CD14-positive monocyte (primary cell): ENCODE measurements around the gene PTPRN2. TPM values are rescaled to one million over a fixed set of nuclear protein-coding genes. Genes with fewer than 3 reads are reported as not detected.

ENCODE experiments used
- DNase-seq, 3 donors: peaks; one replicate each; pipeline ENCODE4 v3.0.0-alpha.2; 2011 to 2022
- H2AFZ ChIP-seq: 2 replicates; pipeline ENCODE4 v1.6.0; 2012; ENCODE audit warnings: mild to moderate bottlenecking, low read depth, low read length, inconsistent platforms; ENCODE audit not compliant: insufficient read depth, poor library complexity, severe bottlenecking
- H3K27ac ChIP-seq, 2 donors: 1 replicate in 1 of 2; 2 replicates in 1 of 2; pipeline ENCODE4 v1.5.1; 2012 to 2013; ENCODE audit warnings: low read length in 2 of 2, control low read depth in 1 of 2, inconsistent platforms in 1 of 2, low read depth in 1 of 2, mild to moderate bottlenecking in 1 of 2
- H3K27me3 ChIP-seq, 2 donors: one replicate each; pipeline versions ENCODE4 v1.6.0 to v1.6.1; 2011 to 2013; ENCODE audit warnings: low read length in 2 of 2; ENCODE audit not compliant: control insufficient read depth in 2 of 2, insufficient read depth in 2 of 2
- H3K36me3 ChIP-seq, 2 donors: replicated peaks in 1 of 2; 1 replicate in 1 of 2; 2 replicates in 1 of 2; pipeline versions ENCODE4 v1.5.1 to v1.6.1; 2012 to 2013; ENCODE audit warnings: low read length in 2 of 2, control low read depth in 1 of 2, inconsistent platforms in 1 of 2, mild to moderate bottlenecking in 1 of 2; ENCODE audit not compliant: insufficient read depth in 2 of 2, control insufficient read depth in 1 of 2
- H3K4me1 ChIP-seq, 2 donors: 1 replicate in 1 of 2; 2 replicates in 1 of 2; pipeline versions ENCODE4 v1.5.1 to v1.6.1; 2012 to 2013; ENCODE audit warnings: low read length in 2 of 2, control low read depth in 1 of 2, inconsistent platforms in 1 of 2, mild to moderate bottlenecking in 1 of 2, moderate library complexity in 1 of 2; ENCODE audit not compliant: insufficient read depth in 2 of 2, control insufficient read depth in 1 of 2
- H3K4me2 ChIP-seq: replicated peaks from 2 replicates; pipeline ENCODE3; 2012; ENCODE audit warnings: low read length, moderate library complexity, mild to moderate bottlenecking; ENCODE audit not compliant: poor library complexity, severe bottlenecking; ENCODE audit errors: extremely low read depth
- H3K4me3 ChIP-seq, 3 experiments: fragments of 200-600 bp in 1 of 3; sonication (generic) in 1 of 3; replicated peaks in 1 of 3; 1 replicate in 2 of 3; 2 replicates in 1 of 3; pipeline ENCODE4 v1.5.1; 2011 to 2013; ENCODE audit warnings: low read length in 3 of 3, mild to moderate bottlenecking in 3 of 3, control low read depth in 2 of 3, low read depth in 2 of 3, inconsistent platforms in 1 of 3, moderate library complexity in 1 of 3
- H3K79me2 ChIP-seq: 2 replicates; pipeline ENCODE4 v1.6.0; 2012; ENCODE audit warnings: mild to moderate bottlenecking, control low read depth, inconsistent platforms, low read length, moderate library complexity; ENCODE audit not compliant: insufficient read depth
- H3K9ac ChIP-seq: 2 replicates; pipeline ENCODE4 v1.6.0; 2017; ENCODE audit warnings: low read length, mild to moderate bottlenecking; ENCODE audit not compliant: insufficient read depth, poor library complexity, severe bottlenecking
- H3K9me3 ChIP-seq, 2 donors: replicated peaks in 1 of 2; 1 replicate in 1 of 2; 2 replicates in 1 of 2; pipeline versions ENCODE4 v1.5.1 to v1.6.1; 2012 to 2013; ENCODE audit warnings: low read length in 2 of 2, control low read depth in 1 of 2; ENCODE audit not compliant: control insufficient read depth in 1 of 2, insufficient read depth in 1 of 2
- H4K20me1 ChIP-seq: 2 replicates; pipeline ENCODE4 v1.6.0; 2012; ENCODE audit warnings: mild to moderate bottlenecking, low read length, control low read depth, moderate library complexity; ENCODE audit not compliant: insufficient read depth
- H3K27ac Mint-ChIP-seq, 7 donors: one replicate each; pipeline ENCODE4 v1.8.0; 2020; ENCODE audit warnings: mild to moderate bottlenecking in 7 of 7, mixed read lengths in 7 of 7, moderate library complexity in 6 of 7, inconsistent platforms in 2 of 7
- H3K27me3 Mint-ChIP-seq, 3 donors: one replicate each; pipeline ENCODE4 v1.8.0; 2021 to 2022; ENCODE audit warnings: low read depth in 3 of 3, mild to moderate bottlenecking in 3 of 3, mixed read lengths in 3 of 3, moderate library complexity in 3 of 3, inconsistent platforms in 1 of 3
- H3K36me3 Mint-ChIP-seq, 2 donors: one replicate each; pipeline ENCODE4 v1.8.0; 2020; ENCODE audit warnings: mixed read lengths in 2 of 2, inconsistent platforms in 1 of 2, mild to moderate bottlenecking in 1 of 2
- H3K4me1 Mint-ChIP-seq: one replicate; pipeline ENCODE4 v1.8.0; 2020; ENCODE audit warnings: mild to moderate bottlenecking, mixed read lengths
- H3K4me3 Mint-ChIP-seq, 2 donors: one replicate each; pipeline ENCODE4 v1.8.0; 2020; ENCODE audit warnings: mild to moderate bottlenecking in 2 of 2, mixed read lengths in 2 of 2, moderate library complexity in 1 of 2
- H3K9me3 Mint-ChIP-seq, 7 donors: one replicate each; pipeline ENCODE4 v1.8.0; 2020 to 2022; ENCODE audit warnings: mixed read lengths in 7 of 7, mild to moderate bottlenecking in 6 of 7, moderate library complexity in 6 of 7, inconsistent platforms in 2 of 7
- CTCF ChIP-seq: fragments of 200-600 bp; IDR thresholded peaks from one replicate; pipeline ENCODE4 v1.8.0; 2022; ENCODE audit warnings: antibody characterized with exemption, mild to moderate bottlenecking
- WGBS: methylation state at CpG from one replicate; pipeline ENCODE4 v1.1.5; 2013; ENCODE audit warnings: missing lambda C conversion rate; ENCODE audit not compliant: insufficient coverage; 5-methylcytosine and 5-hydroxymethylcytosine counted together
- intact Hi-C, 2 donors: fragments of 100-400 bp; cut with micrococcal nuclease; formaldehyde crosslinking; loops; one replicate each; pipeline versions ENCODE4 v1.15.0 to v1.15.1; 2023
- polyA plus RNA-seq, 3 donors: library from polyadenylated mRNA; depleted of rRNA in 1 of 3; unstranded in 2 of 3; stranded (reverse) in 1 of 3; fragments of 300-500 nt in 2 of 3; fragments of >200 nt in 1 of 3; fragmentation: Illumina TruSeq in 2 of 3; gene quantifications; 1 replicate in 2 of 3; 2 replicates in 1 of 3; pipeline ENCODE4 v1.2.3, GENCODE V29; 2012 to 2021

PTPRN2 gene
- polyA plus RNA-seq, 3 donors, result 0.25 to 1.4 (median 0.97) TPM

- Mint-ChIP-seq H3K36me3 (no peaks in the 10 kb centered on the region), H3K9me3 (peaks cover 0 to 5% (median 0%) of the 10 kb centered on the region in 7 donors), H3K27ac (no peak overlapping the region), H3K4me3 (no peak overlapping the region), H3K27me3 (peaks cover 0 to 11% (median 6%) of the 10 kb centered on the region in 3 donors), H3K4me1 (no peaks in the 10 kb centered on the region)
- Histone ChIP-seq H3K9me3 (no peaks in the 10 kb centered on the region), H3K4me3 (no peak overlapping the region), H3K9ac (no peak overlapping the region), H3K4me1 (no peaks in the 10 kb centered on the region), H2AFZ (no peak overlapping the region), H3K27ac (no peak overlapping the region), H4K20me1 (no peaks in the 10 kb centered on the region), H3K36me3 (no peaks in the 10 kb centered on the region), H3K79me2 (no peaks in the 10 kb centered on the region), H3K4me2 (no peak overlapping the region), H3K27me3 (no peaks in the 10 kb centered on the region)
- DNase-seq, result no peak
- intact Hi-C loops, result no loop called here
- TF ChIP-seq CTCF, result no peak
- whole genome bisulfite sequencing, result 88% methylated on average over 9 of the region's 23 CpGs
Observed at GRCh38 chr7:157791261-157791660, 796.4 kb downstream of the PTPRN2 start.

- 93% methylated on average over 4 of the region's 4 CpGs for WGBS
- H3K27me3 Mint-ChIP-seq, result peaks cover 0 to 11% (median 6%) of the 10 kb centered on the region in 3 donors
- H3K4me1 ChIP-seq, result no peaks in the 10 kb centered on the region
Observed at GRCh38 chr7:157789942-157790341, 797.7 kb downstream of the PTPRN2 start.

More at GRCh38 chr7:157789942-157790341, 797.7 kb downstream of the PTPRN2 start:
- H3K36me3 ChIP-seq, result no peaks in the 10 kb centered on the region
- Mint-ChIP-seq H3K4me3 (no peak overlapping the region), H3K4me1 (no peaks in the 10 kb centered on the region), H3K9me3 (peaks cover 0 to 5% (median 0%) of the 10 kb centered on the region in 7 donors), H3K27ac (no peak overlapping the region), H3K36me3 (no peaks in the 10 kb centered on the region)
- no peak overlapping the region for H3K4me3 ChIP-seq
- intact Hi-C loops, result no loop called here
- H3K4me2 ChIP-seq, result no peak overlapping the region
- no peaks in the 10 kb centered on the region for H3K79me2 ChIP-seq
- H3K27me3 ChIP-seq, result no peaks in the 10 kb centered on the region
- H4K20me1 ChIP-seq, result no peaks in the 10 kb centered on the region
- TF ChIP-seq CTCF, result no peak
- no peak overlapping the region for H3K27ac ChIP-seq
- no peak overlapping the region for H2AFZ ChIP-seq
- H3K9ac ChIP-seq, result no peak overlapping the region
- DNase-seq, result no peak
- H3K9me3 ChIP-seq, result no peaks in the 10 kb centered on the region
